Small intestine (tissue), 4 donors: Measurements from ENCODE around the gene BFSP1. TPM values are rescaled to one million over a fixed set of nuclear protein-coding genes. Genes with fewer than 3 reads are reported as not detected.

Source experiments
- polyA plus RNA-seq, 4 donors: library from polyadenylated mRNA; stranded (reverse) in 3 of 4; unstranded in 1 of 4; fragments of 200-250 nt in 3 of 4; fragments of 120-200 nt in 1 of 4; gene quantifications; one replicate each; pipeline versions ENCODE4 v1.2.1 to v1.2.3, GENCODE V29; 2013
- donor health status: healthy with polysubstance abuse.
- donor health status: Bipolar disorder and iron deficiency.
- donor health status: healthy.

The BFSP1 gene
- polyA plus RNA-seq, 4 donors: 0.49 to 0.65 TPM; not detected in 2

Other genes with a start within 250 kb of the BFSP1 start
- gene DSTN, start 38.7 kb upstream of the BFSP1 start, polyA plus RNA-seq: 100 to 1,000 TPM; 145 to 360 (median 185) TPM
- 100 to 1,000 TPM in 2 of 4 donors, 10 to 100 TPM in 2; 45.2 to 232 (median 112) TPM for gene RRBP1, start 150.9 kb upstream of the BFSP1 start, polyA plus RNA-seq
- gene BANF2, start 168.6 kb upstream of the BFSP1 start, polyA plus RNA-seq: not detected